ENCODE data around the gene TMEM101.

The TMEM101 gene

GRCh38 chr17:44014437-44015172 lies at the start of gene TMEM101:
TSS of gene TMEM101 (minus strand) at chr17:44014963. CDS start at chr17:44014952, 11 bp downstream.
- ATAC-seq (ENCODE audit: low read depth) (peak; percentile 86), DNase-seq (ENCODE audit: low spot score) (peak; percentile 92)
- peak within 1 kb of the TSS; percentile 88 for H3K4me3 ChIP-seq (ENCODE audit: severe bottlenecking)
- no peaks in the 10 kb centered on the region for H3K4me1 ChIP-seq (ENCODE audit: insufficient read depth, poor library complexity, severe bottlenecking)
- H3K27me3 ChIP-seq (ENCODE audit: insufficient read depth, poor library complexity, severe bottlenecking) = no peaks in the 10 kb centered on the region
- no peak for TF ChIP-seq CTCF (IDR thresholded peaks at IDR 0.05; ENCODE audit: poor library complexity, severe bottlenecking)
- H3K9me3 ChIP-seq (ENCODE audit: severe bottlenecking) = no peaks in the 10 kb centered on the region
- H3K36me3 ChIP-seq (ENCODE audit: low read depth) = peaks cover 12% of the 10 kb centered on the region
- H3K27ac ChIP-seq (ENCODE audit: poor library complexity, severe bottlenecking) = peak within 1 kb of the TSS; percentile 51

- Histone ChIP-seq H3K27me3 (ENCODE audit: insufficient read depth, poor library complexity, severe bottlenecking) (no peaks in the 10 kb centered on the region), H3K4me3 (ENCODE audit: severe bottlenecking) (no peak overlapping the region), H3K27ac (ENCODE audit: poor library complexity, severe bottlenecking) (no peak overlapping the region), H3K4me1 (ENCODE audit: insufficient read depth, poor library complexity, severe bottlenecking) (peaks cover 5% of the 10 kb centered on the region), H3K36me3 (ENCODE audit: low read depth) (peaks cover 53% of the 10 kb centered on the region), H3K9me3 (ENCODE audit: severe bottlenecking) (no peaks in the 10 kb centered on the region)
- ATAC-seq (ENCODE audit: low read depth) = no peak
- DNase-seq (ENCODE audit: low spot score) = no peak
- no peak for TF ChIP-seq CTCF (IDR thresholded peaks at IDR 0.05; ENCODE audit: poor library complexity, severe bottlenecking)
Measured at GRCh38 chr17:44063704-44064639, 49.2 kb upstream of the TMEM101 start.

GRCh38 chr17:44062871-44063270 lies 48.1 kb upstream of the TMEM101 start:
- no peak for TF ChIP-seq CTCF (IDR thresholded peaks at IDR 0.05; ENCODE audit: poor library complexity, severe bottlenecking)
- no peak overlapping the region for H3K4me3 ChIP-seq (ENCODE audit: severe bottlenecking)
- H3K27me3 ChIP-seq (ENCODE audit: insufficient read depth, poor library complexity, severe bottlenecking) = no peaks in the 10 kb centered on the region
- no peak overlapping the region for H3K27ac ChIP-seq (ENCODE audit: poor library complexity, severe bottlenecking)
- H3K4me1 ChIP-seq (ENCODE audit: insufficient read depth, poor library complexity, severe bottlenecking) = peaks cover 5% of the 10 kb centered on the region
- no peaks in the 10 kb centered on the region for H3K9me3 ChIP-seq (ENCODE audit: severe bottlenecking)
- H3K36me3 ChIP-seq (ENCODE audit: low read depth) = peaks cover 63% of the 10 kb centered on the region
- ATAC-seq (ENCODE audit: low read depth) (no peak), DNase-seq (ENCODE audit: low spot score) (no peak)

GRCh38 chr17:44061446-44061845 lies 46.7 kb upstream of the TMEM101 start:
- Histone ChIP-seq H3K36me3 (ENCODE audit: low read depth) (peaks cover 77% of the 10 kb centered on the region), H3K27ac (ENCODE audit: poor library complexity, severe bottlenecking) (no peak overlapping the region), H3K4me3 (ENCODE audit: severe bottlenecking) (no peak overlapping the region), H3K27me3 (ENCODE audit: insufficient read depth, poor library complexity, severe bottlenecking) (no peaks in the 10 kb centered on the region), H3K9me3 (ENCODE audit: severe bottlenecking) (no peaks in the 10 kb centered on the region), H3K4me1 (ENCODE audit: insufficient read depth, poor library complexity, severe bottlenecking) (peaks cover 5% of the 10 kb centered on the region)
- no peak for DNase-seq (ENCODE audit: low spot score)
- no peak for TF ChIP-seq CTCF (IDR thresholded peaks at IDR 0.05; ENCODE audit: poor library complexity, severe bottlenecking)
- ATAC-seq (ENCODE audit: low read depth) = no peak
